Esophagus muscularis mucosa (tissue), 3 donors: Measurements from ENCODE around the gene HIVEP1.

Experiments
- EP300 ChIP-seq: sonication (generic); formaldehyde crosslinking; IDR thresholded peaks from one replicate; pipeline ENCODE4 v1.6.1; 2017; ENCODE audit warnings: antibody characterized with exemption
- TF ChIP-seq, protein P1 (sequence below), 3 experiments: fragments of 200-600 bp in 2 of 3; fragments of 450-650 bp in 1 of 3; sonication (generic) in 2 of 3; IDR thresholded peaks; one replicate each; pipeline ENCODE4 v1.5.1; 2017 to 2019; ENCODE audit warnings: antibody characterized with exemption in 3 of 3, mild to moderate bottlenecking in 2 of 3, moderate library complexity in 1 of 3

DNA sequence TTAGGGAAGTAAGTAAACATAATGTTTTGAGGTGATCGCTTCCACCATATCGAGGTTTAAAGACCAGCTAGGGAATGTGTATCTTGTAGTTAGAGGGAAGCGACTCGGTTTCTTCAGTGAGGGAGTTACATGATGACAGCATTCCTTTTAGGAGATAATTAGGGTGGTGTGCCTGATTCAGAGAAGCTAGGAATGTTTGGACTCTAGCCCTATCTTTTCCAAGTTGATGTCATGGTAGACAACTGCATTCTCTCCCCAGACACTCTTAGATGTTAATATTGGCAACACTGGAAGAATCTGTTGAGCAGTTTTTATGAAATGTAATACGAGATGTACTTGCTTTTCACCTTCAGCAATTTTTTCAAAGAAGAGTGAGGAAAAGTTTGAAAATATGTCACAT lies 12.9 kb upstream of the HIVEP1 start:
- no peak for TF ChIP-seq EP300
- TF ChIP-seq, protein P1, sequence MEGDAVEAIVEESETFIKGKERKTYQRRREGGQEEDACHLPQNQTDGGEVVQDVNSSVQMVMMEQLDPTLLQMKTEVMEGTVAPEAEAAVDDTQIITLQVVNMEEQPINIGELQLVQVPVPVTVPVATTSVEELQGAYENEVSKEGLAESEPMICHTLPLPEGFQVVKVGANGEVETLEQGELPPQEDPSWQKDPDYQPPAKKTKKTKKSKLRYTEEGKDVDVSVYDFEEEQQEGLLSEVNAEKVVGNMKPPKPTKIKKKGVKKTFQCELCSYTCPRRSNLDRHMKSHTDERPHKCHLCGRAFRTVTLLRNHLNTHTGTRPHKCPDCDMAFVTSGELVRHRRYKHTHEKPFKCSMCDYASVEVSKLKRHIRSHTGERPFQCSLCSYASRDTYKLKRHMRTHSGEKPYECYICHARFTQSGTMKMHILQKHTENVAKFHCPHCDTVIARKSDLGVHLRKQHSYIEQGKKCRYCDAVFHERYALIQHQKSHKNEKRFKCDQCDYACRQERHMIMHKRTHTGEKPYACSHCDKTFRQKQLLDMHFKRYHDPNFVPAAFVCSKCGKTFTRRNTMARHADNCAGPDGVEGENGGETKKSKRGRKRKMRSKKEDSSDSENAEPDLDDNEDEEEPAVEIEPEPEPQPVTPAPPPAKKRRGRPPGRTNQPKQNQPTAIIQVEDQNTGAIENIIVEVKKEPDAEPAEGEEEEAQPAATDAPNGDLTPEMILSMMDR (IDR thresholded peaks at IDR 0.05): no peak
